ENCODE measurements around the gene CFAP46.

- TF ChIP-seq GATA3 (IDR thresholded peaks at IDR 0.05; ENCODE audit: low read depth, low read length) (no peak), GATA2 (IDR thresholded peaks at IDR 0.05; ENCODE audit: low read depth, low read length) (no peak)
Measured at GRCh38 chr10:132914732-132915131, 27.6 kb downstream of the CFAP46 start.

All from SH-SY5Y (cell line).